ENCODE results near the gene PEG3. TPM values are rescaled to one million over a fixed set of nuclear protein-coding genes. Genes with fewer than 3 reads are reported as not detected.

PEG3 gene
- total RNA-seq, result 0.23 and 0.56 TPM in 2 replicates

DNA sequence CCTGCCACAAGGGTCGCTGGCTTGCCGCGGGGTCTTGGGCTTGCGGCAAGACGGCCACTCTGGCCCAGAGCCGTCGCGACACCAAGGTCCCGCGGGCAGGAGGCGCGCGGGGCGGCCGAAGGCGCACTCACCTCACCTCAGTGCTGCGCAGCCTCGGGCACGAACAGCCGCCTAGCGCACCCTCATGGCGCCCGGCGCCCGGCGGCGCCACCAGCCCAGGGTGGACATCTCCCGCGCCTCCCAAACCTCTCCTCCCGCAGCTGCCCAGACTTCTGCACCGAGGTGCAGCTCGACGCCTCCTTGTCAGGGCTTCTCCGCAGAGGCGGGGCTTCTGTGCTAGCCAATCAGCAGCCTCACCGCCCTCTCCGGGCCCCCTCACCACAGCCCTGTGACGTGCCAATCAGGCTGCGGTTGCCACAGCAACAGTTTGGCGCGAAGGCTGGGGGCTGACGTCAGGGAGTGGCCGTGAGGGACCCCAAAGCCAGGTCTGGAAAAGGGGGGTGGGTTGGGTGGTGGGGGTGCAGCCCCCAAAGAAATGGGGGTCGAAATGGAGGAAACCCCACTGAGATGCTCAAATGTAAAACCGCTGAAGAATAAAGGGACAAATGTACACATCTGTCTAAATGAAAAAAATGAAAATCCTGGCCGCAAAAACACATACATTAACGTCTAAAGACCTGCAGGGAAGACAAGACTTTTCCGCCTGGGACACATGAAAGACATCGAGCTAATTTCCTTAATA, at the start of gene PEG3, which contains the start of gene ZIM2:
Gene PEG3 (minus strand): TSS at position 276 of the 742 bp plus-strand sequence. CDS start 16,071 bp downstream, outside the sequence.
Gene ZIM2 (minus strand): TSS at position 276 of the 742 bp plus-strand sequence. CDS start 16,449 bp downstream, outside the sequence.

Other genes starting within 250 kb of the PEG3 start
- 6.6 and 7.3 TPM in 2 replicates for gene ZNF71, start 245.4 kb downstream of the PEG3 start, total RNA-seq
- gene SMIM17, start 197.6 kb downstream of the PEG3 start, total RNA-seq, result not detected in 2 replicates
- 0.14 and 0.21 TPM in 2 replicates for gene ZNF835, start 169.0 kb downstream of the PEG3 start, total RNA-seq
- not detected in 2 replicates for gene ZIM2, start within 50 bp of the PEG3 start, total RNA-seq